Activated CD8-positive, alpha-beta memory T cell treated with anti-CD3 and anti-CD28 coated beads, Interleukin-2, amount 50 U/mL, for 24 hours (primary cell): ENCODE results near the gene APOE.
"Not testable (repeated sequence)": the region's sequence is repeated elsewhere in the genome, so short reads cannot be mapped to it uniquely, and the experiment has no call there.

Experiments
- DNase-seq: peaks from one replicate; pipeline ENCODE4 v3.0.0-alpha.2; 2020; ENCODE audit errors: extremely low read depth

The APOE gene

DNA sequence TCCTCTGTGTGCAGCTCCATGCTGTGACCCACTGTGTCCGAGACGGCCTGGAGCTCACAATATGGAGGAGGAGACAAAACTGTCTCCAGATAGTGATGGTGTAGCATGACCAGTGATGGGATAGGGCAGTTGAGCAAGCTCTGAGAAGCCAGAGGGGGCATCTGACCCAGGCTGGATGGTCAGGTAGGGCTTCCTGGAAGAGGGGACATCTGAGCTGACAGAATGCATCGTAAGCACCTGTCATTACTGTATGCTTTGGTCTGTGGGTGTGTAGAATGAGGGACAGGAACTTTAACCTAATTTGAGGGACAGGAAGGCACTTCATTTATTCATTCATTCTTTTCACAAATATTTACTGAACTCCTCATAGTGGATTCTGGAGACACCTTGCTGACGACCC is 21.0 kb upstream of the APOE start:
- DNase-seq = no peak

DNA sequence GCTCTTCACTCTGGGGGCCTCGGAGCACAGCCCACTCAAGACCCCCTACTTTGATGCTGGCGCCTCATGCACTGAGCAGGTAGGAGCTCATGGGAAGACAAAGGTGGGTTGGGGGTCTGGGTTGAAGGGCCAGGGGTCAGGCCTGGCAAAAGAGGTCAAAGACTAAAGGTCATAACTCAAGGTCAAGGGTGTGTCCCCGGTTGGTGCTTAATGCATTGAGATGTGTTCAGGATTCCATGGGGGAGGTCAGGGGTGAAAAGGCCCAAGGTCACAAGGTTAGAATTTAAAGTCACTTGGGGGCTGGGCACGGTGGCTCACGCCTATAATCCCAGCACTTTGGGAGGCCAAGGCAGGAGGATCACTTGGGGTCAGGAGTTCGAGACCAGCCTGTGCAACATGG is 19.5 kb upstream of the APOE start:
- no peak for DNase-seq

DNA sequence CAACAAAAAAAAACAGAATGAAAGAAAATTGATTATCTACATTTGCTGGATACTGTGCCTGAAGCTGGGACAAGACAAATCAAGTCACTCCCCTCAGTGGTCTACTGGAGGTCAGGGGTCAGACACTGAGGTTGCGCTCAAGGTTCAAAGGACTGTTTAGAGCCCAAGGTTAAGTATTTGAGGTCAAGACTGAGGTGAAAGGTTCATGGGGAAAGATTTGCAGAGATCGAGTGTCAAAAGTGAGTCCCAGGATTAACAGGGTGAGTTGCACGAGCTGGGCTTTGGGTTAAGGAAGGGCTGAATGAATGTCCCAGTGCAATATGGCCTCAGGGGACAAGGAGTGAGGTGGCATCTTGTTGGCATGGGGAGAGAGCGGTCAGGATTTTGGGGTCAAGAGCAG is 17.9 kb upstream of the APOE start:
- DNase-seq = no peak

DNA sequence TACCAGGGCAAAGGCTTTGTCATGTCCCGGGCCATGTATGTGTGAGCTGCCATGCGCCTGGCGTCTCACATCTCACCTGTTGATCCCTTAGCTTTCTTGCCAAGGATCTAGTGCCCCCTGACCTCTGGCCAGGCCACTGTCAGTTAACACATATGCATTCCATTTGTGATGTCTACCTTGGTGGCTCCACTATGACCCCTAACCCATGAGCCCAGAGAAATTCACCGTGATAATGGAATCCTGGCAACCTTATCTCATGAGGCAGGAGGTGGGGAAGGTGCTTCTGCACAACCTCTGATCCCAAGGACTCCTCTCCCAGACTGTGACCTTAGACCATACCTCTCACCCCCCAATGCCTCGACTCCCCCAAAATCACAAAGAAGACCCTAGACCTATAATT is 17.3 kb upstream of the APOE start:
- not testable (repeated sequence) for DNase-seq

DNA sequence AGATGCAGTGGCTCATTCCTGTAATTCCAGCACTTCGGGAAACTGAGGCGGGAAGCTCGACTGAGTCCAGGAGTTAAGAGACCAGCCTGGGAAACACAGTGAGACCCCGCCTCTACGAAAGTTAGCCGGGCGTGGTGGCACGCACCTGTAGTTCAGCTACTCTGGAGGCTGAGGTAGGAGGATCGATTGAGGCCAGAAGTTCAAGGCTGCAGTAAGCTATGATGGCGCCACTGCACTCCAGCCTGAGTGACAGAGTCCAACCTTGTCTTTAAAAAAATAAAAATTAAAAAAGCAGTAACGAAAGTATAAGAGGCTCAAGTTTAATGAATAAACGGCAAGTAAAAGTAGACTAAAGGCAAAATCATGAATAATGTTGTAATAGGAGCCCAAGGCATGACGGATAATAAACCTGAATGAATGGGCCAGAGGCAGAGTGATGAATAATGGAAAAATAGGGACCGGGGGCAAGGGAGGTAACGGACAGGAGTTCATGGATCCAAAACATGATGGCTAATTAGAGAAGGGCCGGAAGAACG is 15.7 kb upstream of the APOE start:
- no peak for DNase-seq

DNA sequence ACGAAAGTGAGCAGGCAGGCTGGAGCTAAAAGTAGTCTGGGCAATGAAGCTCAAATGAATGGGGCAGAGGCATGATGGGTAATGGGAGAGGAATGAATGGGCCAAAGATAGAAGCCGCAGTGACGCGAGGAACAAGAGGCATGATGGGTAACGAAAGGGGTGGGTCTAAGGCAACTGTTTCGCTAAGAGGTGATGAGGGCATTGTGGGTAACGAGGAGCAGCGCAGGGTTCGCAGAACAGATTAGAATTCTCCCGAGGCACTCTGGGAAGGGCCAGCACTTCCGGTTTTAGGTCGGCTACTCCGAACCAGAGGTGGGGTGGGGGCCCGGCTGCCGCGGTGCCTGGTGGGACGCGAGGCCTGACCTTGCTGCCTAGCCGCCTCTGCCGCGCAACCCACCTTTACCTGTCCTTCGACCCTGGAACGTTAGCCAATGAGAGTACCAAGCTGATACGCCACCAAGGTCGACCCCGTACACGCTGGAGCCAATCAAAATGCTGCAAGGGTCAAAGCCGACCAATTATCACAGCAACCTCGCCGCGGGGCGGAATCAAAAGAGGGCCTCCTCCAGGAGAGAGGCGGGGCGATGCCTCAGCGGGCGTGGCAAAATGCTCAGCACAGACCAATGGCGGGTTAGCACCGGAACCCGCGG is 15.1 kb upstream of the APOE start:
- DNase-seq = peak; percentile 100

DNA sequence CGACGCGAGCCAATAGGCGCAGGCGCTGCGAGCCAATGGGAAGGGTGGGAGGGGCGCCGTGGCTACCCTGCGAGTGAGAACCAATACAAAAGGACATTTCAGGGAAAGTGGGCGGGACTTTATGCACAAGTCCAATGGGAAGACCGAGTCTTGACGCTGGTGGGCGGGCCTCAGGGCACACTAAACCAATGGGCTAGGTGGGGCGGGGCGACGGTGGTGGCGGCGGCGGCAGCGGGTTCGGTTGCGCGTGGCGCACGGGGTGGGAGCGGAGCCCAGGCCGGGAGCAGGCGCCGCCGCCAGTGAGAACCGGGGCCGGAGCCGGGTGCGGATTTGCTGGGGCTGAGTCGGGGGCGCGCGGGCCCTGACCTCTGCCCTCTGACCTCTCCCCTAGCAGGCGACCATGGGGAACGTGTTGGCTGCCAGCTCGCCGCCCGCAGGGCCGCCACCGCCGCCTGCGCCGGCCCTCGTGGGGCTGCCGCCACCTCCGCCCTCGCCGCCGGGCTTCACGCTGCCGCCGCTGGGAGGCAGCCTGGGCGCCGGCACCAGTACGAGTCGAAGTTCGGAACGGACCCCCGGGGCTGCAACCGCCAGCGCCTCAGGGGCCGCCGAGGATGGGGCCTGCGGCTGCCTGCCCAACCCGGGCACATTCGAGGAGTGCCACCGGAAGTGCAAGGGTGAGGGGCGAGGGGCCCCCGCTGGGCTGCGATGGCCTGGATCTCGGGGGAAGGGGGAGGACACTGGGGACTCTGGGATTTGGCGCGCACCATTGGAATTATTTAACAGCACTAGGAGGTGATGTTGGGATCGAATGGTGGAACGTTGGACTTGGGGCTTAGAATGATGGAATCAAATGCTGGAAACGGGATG is 14.3 kb upstream of the APOE start, which contains the start of gene TOMM40:
Gene TOMM40, plus strand, starts transcription at position 239 of the 867 bp plus-strand sequence. Its CDS starts 162 bp downstream, at position 401.
- DNase-seq = no peak

DNA sequence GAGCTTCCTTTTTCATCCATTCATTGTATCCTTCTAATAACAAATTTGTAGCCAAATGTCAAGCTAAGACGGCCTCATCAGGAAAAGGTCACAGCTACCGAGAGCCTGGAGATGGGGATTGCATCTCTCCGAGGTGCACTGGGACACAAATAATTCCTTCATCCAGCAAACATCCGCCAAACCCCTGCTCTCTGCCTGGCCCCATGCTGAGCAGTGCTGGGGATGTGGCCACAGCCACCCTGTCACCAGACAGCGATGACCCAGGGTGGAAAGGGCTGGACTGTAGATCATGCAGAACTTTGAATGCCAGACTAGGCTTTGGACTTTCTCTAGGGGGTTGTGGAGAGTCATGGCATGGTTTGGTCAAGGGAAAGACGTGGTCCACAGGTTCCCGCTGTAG is 12.7 kb upstream of the APOE start:
- DNase-seq = no peak

DNA sequence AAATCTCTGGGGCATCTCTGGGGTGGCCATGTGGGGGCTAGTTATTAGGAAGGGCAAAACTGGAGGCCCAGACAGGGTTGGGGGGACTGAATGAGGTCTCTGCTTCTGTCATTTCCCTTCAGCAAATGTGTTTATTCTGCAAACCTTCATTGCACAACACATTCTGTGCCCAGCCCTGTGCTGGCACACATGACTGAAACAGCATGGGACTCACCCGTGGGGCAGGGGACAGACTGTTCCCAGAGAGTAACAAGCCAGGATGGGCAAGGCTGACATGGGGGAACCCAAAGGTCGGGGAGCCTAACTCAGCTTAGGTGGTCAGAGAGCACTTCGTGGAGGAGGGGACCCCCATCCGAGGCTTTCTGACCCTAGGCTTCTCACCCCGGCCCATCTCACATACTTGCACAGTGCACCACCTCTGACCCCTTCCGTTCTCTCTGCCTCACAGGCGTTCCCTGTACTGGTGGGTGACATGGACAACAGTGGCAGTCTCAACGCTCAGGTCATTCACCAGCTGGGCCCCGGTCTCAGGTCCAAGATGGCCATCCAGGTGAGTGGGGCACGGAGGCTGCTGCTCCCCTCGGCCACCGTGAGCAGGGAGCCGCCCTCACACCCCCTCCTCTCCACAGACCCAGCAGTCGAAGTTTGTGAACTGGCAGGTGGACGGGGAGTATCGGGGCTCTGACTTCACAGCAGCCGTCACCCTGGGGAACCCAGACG is 12.1 kb upstream of the APOE start:
- no peak for DNase-seq

DNA sequence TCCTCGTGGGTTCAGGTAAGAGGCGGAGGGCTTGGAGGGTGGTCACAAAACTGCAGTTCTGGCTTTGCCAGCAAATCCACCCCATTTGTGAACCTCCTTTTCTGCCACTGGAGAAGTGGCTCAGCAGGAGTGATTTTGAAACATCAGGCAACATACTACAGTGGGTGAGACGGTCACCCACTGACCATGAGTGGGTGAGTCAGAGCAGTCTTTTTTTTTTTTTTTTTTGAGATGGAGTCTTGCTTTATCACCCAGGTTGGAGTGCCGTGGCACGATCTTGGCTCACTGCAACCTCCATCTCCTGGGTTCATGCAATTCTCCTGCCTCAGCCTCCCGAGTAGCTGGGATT is 11.6 kb upstream of the APOE start:
- DNase-seq = no peak

DNA sequence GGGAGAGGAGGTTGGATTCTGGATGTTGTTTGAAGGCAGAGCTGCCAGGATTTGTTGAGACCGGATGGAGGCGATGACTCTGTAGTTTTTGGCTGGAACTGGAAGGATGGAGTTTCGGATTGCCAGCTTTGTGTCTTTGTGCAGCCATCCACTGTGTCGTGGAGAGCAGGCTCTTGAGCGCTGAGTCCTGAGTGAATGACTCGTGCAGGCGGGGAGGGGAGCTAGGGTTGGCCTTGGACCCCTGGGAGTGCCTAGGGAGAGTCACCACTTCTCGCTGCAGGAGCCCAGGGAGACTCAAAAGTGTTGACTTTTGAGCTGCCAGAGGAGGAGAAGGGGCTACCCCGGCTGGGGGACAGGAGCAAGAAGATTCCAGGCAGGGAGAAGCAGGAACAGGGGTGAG is 10.7 kb upstream of the APOE start:
- no peak for DNase-seq

DNA sequence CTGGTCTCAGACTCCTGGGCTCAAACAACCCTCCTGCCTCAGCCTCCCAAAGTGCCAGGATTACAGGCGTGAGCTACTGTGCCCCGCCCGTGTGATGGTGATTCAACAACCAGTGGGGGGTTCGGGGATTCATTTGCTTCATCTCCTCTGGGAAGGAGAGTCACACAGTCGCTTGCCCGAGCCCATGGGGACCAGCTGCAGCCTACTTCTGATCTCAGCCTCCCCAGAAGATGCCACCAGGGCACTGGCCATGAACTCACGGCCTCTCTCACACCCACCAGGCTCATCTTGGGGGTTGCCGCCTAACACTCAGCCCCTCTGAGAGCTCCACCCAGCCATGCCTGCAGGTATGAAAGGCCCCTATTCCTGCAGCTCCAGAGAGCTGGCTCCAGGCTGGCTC is 7.8 kb upstream of the APOE start:
- DNase-seq = no peak

DNA sequence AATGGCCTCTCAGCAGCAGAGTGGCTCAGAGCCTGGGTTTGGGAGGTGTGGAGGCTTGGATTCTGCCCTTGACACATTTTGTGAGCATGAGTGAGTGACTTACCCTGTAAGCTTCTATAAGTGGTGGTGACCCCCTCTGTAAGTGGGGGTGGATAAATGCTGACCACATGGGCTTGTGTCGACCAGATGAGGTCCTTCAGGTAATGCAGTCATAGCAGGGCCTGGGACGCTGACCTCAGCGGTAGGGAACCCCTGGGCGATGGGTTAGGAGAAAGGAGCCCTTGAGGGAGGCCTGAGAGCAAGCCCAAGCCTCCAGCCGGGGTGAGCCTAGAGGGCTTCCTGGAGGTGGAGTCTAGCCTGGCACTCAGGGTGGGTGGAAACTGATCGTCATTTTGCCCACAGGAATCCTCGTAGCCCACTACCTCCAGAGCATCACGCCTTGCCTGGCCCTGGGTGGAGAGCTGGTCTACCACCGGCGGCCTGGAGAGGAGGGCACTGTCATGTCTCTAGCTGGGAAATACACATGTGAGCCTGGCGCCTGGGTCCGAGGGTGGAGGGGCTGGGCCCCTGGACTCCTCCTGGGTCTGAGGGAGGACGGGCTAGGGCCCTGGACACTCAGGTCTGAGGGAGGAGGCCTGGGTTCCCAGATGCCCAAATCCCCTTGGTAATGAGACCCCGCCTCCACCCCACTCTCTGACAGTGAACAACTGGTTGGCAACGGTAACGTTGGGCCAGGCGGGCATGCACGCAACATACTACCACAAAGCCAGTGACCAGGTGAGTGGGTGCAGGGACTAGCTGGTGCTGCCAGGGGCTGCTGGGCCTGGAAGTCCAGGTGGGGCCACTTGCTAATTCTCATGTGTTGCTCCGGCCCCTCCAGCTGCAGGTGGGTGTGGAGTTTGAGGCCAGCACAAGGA is 5.0 kb upstream of the APOE start:
- DNase-seq = no peak

DNA sequence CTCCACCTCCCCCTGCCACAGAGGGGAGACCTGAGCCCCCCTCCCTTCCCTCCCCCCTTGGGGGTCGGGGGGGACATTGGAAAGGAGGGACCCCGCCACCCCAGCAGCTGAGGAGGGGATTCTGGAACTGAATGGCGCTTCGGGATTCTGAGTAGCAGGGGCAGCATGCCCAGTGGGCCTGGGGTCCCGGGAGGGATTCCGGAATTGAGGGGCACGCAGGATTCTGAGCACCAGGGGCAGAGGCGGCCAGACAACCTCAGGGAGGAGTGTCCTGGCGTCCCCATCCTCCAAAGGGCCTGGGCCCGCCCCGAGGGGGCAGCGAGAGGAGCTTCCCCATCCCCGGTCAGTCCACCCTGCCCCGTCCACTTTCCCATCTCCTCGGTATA is 2.4 kb upstream of the APOE start:
- no peak for DNase-seq

DNA sequence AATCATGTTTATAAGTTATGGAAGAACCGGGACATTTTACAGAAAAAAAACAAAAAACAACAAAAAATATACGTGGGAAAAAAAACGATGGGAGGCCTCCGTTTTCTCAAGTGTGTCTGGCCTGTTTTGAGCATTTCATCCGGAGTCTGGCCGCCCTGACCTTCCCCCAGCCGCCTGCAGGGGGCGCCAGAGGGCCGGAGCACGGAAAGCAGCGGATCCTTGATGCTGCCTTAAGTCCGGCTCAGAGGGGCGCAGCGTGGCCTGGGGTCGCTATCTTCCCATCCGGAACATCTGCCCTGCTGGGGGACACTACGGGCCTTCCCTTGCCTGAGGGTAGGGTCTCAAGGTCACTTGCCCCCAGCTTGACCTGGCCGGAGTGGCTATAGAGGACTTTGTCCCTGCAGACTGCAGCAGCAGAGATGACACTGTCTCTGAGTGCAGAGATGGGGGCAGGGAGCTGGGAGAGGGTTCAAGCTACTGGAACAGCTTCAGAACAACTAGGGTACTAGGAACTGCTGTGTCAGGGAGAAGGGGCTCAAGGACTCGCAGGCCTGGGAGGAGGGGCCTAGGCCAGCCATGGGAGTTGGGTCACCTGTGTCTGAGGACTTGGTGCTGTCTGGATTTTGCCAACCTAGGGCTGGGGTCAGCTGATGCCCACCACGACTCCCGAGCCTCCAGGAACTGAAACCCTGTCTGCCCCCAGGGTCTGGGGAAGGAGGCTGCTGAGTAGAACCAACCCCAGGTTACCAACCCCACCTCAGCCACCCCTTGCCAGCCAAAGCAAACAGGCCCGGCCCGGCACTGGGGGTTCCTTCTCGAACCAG is 1.8 kb upstream of the APOE start:
- peak; percentile 40 for DNase-seq

DNA sequence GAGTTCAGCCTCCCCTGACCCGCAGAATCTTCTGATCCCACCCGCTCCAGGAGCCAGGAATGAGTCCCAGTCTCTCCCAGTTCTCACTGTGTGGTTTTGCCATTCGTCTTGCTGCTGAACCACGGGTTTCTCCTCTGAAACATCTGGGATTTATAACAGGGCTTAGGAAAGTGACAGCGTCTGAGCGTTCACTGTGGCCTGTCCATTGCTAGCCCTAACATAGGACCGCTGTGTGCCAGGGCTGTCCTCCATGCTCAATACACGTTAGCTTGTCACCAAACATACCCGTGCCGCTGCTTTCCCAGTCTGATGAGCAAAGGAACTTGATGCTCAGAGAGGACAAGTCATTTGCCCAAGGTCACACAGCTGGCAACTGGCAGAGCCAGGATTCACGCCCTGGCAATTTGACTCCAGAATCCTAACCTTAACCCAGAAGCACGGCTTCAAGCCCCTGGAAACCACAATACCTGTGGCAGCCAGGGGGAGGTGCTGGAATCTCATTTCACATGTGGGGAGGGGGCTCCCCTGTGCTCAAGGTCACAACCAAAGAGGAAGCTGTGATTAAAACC is 1.1 kb upstream of the APOE start:
- no peak for DNase-seq

DNA sequence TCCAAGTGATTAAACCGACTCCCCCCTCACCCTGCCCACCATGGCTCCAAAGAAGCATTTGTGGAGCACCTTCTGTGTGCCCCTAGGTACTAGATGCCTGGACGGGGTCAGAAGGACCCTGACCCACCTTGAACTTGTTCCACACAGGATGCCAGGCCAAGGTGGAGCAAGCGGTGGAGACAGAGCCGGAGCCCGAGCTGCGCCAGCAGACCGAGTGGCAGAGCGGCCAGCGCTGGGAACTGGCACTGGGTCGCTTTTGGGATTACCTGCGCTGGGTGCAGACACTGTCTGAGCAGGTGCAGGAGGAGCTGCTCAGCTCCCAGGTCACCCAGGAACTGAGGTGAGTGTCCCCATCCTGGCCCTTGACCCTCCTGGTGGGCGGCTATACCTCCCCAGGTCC is 2.0 kb downstream of the APOE start:
- no peak for DNase-seq

DNA sequence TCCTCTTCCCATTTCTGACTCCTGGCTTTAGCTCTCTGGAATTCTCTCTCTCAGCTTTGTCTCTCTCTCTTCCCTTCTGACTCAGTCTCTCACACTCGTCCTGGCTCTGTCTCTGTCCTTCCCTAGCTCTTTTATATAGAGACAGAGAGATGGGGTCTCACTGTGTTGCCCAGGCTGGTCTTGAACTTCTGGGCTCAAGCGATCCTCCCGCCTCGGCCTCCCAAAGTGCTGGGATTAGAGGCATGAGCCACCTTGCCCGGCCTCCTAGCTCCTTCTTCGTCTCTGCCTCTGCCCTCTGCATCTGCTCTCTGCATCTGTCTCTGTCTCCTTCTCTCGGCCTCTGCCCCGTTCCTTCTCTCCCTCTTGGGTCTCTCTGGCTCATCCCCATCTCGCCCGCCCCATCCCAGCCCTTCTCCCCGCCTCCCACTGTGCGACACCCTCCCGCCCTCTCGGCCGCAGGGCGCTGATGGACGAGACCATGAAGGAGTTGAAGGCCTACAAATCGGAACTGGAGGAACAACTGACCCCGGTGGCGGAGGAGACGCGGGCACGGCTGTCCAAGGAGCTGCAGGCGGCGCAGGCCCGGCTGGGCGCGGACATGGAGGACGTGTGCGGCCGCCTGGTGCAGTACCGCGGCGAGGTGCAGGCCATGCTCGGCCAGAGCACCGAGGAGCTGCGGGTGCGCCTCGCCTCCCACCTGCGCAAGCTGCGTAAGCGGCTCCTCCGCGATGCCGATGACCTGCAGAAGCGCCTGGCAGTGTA is 2.7 kb downstream of the APOE start:
- no peak for DNase-seq

DNA sequence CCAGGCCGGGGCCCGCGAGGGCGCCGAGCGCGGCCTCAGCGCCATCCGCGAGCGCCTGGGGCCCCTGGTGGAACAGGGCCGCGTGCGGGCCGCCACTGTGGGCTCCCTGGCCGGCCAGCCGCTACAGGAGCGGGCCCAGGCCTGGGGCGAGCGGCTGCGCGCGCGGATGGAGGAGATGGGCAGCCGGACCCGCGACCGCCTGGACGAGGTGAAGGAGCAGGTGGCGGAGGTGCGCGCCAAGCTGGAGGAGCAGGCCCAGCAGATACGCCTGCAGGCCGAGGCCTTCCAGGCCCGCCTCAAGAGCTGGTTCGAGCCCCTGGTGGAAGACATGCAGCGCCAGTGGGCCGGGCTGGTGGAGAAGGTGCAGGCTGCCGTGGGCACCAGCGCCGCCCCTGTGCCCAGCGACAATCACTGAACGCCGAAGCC is 3.3 kb downstream of the APOE start:
- no peak for DNase-seq
